Neural progenitor cell (in vitro differentiated cells): Measurements from ENCODE around the gene FAM83B. TPM values are rescaled to one million over a fixed set of nuclear protein-coding genes. Genes with fewer than 3 reads are reported as not detected.

ENCODE experiments used
- DNase-seq: peaks from one replicate; pipeline ENCODE4 v3.0.0-alpha.2; 2016; ENCODE audit warnings: low spot score
- H2AFZ ChIP-seq: fragments of 200-600 bp; sonication (generic); replicated peaks from 2 replicates; pipeline ENCODE4 v1.6.1; 2016; ENCODE audit warnings: antibody characterized with exemption
- H3F3A ChIP-seq: fragments of 200-600 bp; sonication (generic); 2 replicates; pipeline ENCODE4 v1.6.1; 2016; ENCODE audit warnings: antibody characterized with exemption, low read depth
- H3K27ac ChIP-seq: fragments of 200-600 bp; sonication (generic); 2 replicates; pipeline ENCODE4 v1.5.1; 2016; ENCODE audit warnings: mild to moderate bottlenecking
- H3K27me3 ChIP-seq: fragments of 200-600 bp; sonication (generic); 2 replicates; pipeline ENCODE4 v1.6.1; 2016; ENCODE audit warnings: mild to moderate bottlenecking, moderate library complexity
- H3K36me3 ChIP-seq: fragments of 200-600 bp; sonication (generic); 2 replicates; pipeline ENCODE4 v1.5.1; 2016
- H3K4me1 ChIP-seq: fragments of 200-600 bp; sonication (generic); 2 replicates; pipeline ENCODE4 v1.6.1; 2016; ENCODE audit warnings: mixed run types
- H3K4me2 ChIP-seq: fragments of 200-600 bp; sonication (generic); 2 replicates; pipeline ENCODE4 v1.6.1; 2016
- H3K4me3 ChIP-seq: fragments of 200-600 bp; sonication (generic); 2 replicates; pipeline ENCODE4 v1.5.1; 2016
- H3K79me2 ChIP-seq: fragments of 200-600 bp; sonication (generic); 2 replicates; pipeline ENCODE4 v1.6.1; 2016; ENCODE audit warnings: low read depth
- H3K9ac ChIP-seq: fragments of 200-600 bp; sonication (generic); 2 replicates; pipeline ENCODE4 v1.6.1; 2016
- H3K9me3 ChIP-seq: fragments of 200-600 bp; sonication (generic); 2 replicates; pipeline ENCODE4 v1.5.1; 2016; ENCODE audit warnings: low read depth
- H4K20me1 ChIP-seq: fragments of 200-600 bp; sonication (generic); 2 replicates; pipeline ENCODE4 v1.6.1; 2016; ENCODE audit warnings: low read depth
- H3K27ac Mint-ChIP-seq: 3 replicates; pipeline ENCODE4 v1.8.0; 2021; ENCODE audit warnings: mixed read lengths
- H3K27me3 Mint-ChIP-seq: 2 replicates; pipeline ENCODE4 v1.8.0; 2022; ENCODE audit warnings: low read depth, mild to moderate bottlenecking, inconsistent platforms, moderate library complexity, mixed read lengths; ENCODE audit not compliant: insufficient read depth
- H3K36me3 Mint-ChIP-seq: 3 replicates; pipeline ENCODE4 v1.8.0; 2021; ENCODE audit warnings: mixed read lengths
- H3K4me1 Mint-ChIP-seq: 3 replicates; pipeline ENCODE4 v1.8.0; 2021; ENCODE audit warnings: mixed read lengths
- H3K4me3 Mint-ChIP-seq: 3 replicates; pipeline ENCODE4 v1.8.0; 2021; ENCODE audit warnings: mild to moderate bottlenecking, moderate library complexity, mixed read lengths
- H3K9me3 Mint-ChIP-seq: 3 replicates; pipeline ENCODE4 v1.8.0; 2020; ENCODE audit warnings: mixed read lengths
- CTCF ChIP-seq: fragments of 200-600 bp; sonication (generic); IDR thresholded peaks from 2 replicates; pipeline ENCODE4 v1.5.1; 2017; ENCODE audit warnings: antibody characterized with exemption, mild to moderate bottlenecking
- EZH2 ChIP-seq: fragments of 200-600 bp; sonication (generic); IDR thresholded peaks from 2 replicates; pipeline ENCODE4 v1.6.1; 2017; ENCODE audit warnings: antibody characterized with exemption, mild to moderate bottlenecking, moderate library complexity
- EZH2phosphoT487 ChIP-seq: fragments of 200-600 bp; sonication (generic); IDR thresholded peaks from 2 replicates; pipeline ENCODE4 v1.6.1; 2017; ENCODE audit warnings: antibody characterized with exemption
- total RNA-seq: library from RNA; depleted of rRNA; stranded (reverse); fragments of >200 nt; gene quantifications from 2 replicates; pipeline ENCODE4 v1.2.3, GENCODE V29; 2015; ENCODE audit warnings: low replicate concordance

The FAM83B gene
- total RNA-seq, 1 donor from 2014 or later, result 5.3 TPM

GRCh38 chr6:54830216-54830615 is 16.4 kb upstream of the FAM83B start:
- TF ChIP-seq EZH2phosphoT487, result no peak
- no peak for TF ChIP-seq EZH2
- TF ChIP-seq CTCF, result no peak
- Histone ChIP-seq H3F3A (no peaks in the 10 kb centered on the region), H3K4me2 (no peak overlapping the region), H3K27me3 (no peaks in the 10 kb centered on the region), H3K4me3 (no peak overlapping the region), H3K79me2 (no peaks in the 10 kb centered on the region), H4K20me1 (no peaks in the 10 kb centered on the region), H3K9ac (no peak overlapping the region), H2AFZ (no peak overlapping the region), H3K27ac (no peak overlapping the region), H3K36me3 (no peaks in the 10 kb centered on the region), H3K4me1 (no peaks in the 10 kb centered on the region), H3K9me3 (no peaks in the 10 kb centered on the region)
- no peaks in the 10 kb centered on the region for H3K4me1 Mint-ChIP-seq
- no peaks in the 10 kb centered on the region for H3K27me3 Mint-ChIP-seq
- H3K36me3 Mint-ChIP-seq, result no peaks in the 10 kb centered on the region
- no peak overlapping the region for H3K4me3 Mint-ChIP-seq
- DNase-seq, result no peak
- no peak overlapping the region for H3K27ac Mint-ChIP-seq
- H3K9me3 Mint-ChIP-seq, result no peaks in the 10 kb centered on the region

- Histone ChIP-seq H3K4me3 (no peak overlapping the region), H3F3A (no peaks in the 10 kb centered on the region), H3K27me3 (no peaks in the 10 kb centered on the region), H2AFZ (no peak overlapping the region), H3K27ac (no peak overlapping the region), H3K9me3 (no peaks in the 10 kb centered on the region), H3K79me2 (no peaks in the 10 kb centered on the region), H3K9ac (no peak overlapping the region), H4K20me1 (no peaks in the 10 kb centered on the region), H3K36me3 (no peaks in the 10 kb centered on the region), H3K4me1 (no peaks in the 10 kb centered on the region), H3K4me2 (no peak overlapping the region)
- peaks cover 5% of the 10 kb centered on the region for H3K9me3 Mint-ChIP-seq
- no peak overlapping the region for H3K27ac Mint-ChIP-seq
- no peak overlapping the region for H3K4me3 Mint-ChIP-seq
- H3K27me3 Mint-ChIP-seq, result no peaks in the 10 kb centered on the region
- no peak for TF ChIP-seq EZH2phosphoT487
- no peaks in the 10 kb centered on the region for H3K36me3 Mint-ChIP-seq
- no peaks in the 10 kb centered on the region for H3K4me1 Mint-ChIP-seq
- no peak for DNase-seq
These were observed 11.4 kb upstream of the FAM83B start for GRCh38 chr6:54835176-54835575.

GRCh38 chr6:54846857-54847674 is 495 bp downstream of the FAM83B start:
- peak overlapping the region; percentile 86 for H3K4me2 ChIP-seq
- H3K27ac ChIP-seq, result no peak overlapping the region
- Mint-ChIP-seq H3K27me3 (peaks cover 21% of the 10 kb centered on the region), H3K9me3 (no peaks in the 10 kb centered on the region), H3K36me3 (no peaks in the 10 kb centered on the region), H3K4me1 (no peaks in the 10 kb centered on the region), H3K27ac (no peak overlapping the region), H3K4me3 (peak overlapping the region; percentile 89)
- H3F3A ChIP-seq, result no peaks in the 10 kb centered on the region
- no peaks in the 10 kb centered on the region for H3K9me3 ChIP-seq
- TF ChIP-seq EZH2phosphoT487, result no peak
- TF ChIP-seq CTCF, result no peak
- TF ChIP-seq EZH2, result peak; percentile 51
- H3K4me3 ChIP-seq, result peak overlapping the region; percentile 82
- H3K27me3 ChIP-seq, result peaks cover 17% of the 10 kb centered on the region
- peaks cover 4% of the 10 kb centered on the region for H3K79me2 ChIP-seq
- H4K20me1 ChIP-seq, result no peaks in the 10 kb centered on the region
- H3K9ac ChIP-seq, result peak overlapping the region; percentile 39
- DNase-seq, result peak; percentile 59
- H3K4me1 ChIP-seq, result no peaks in the 10 kb centered on the region
- H3K36me3 ChIP-seq, result no peaks in the 10 kb centered on the region
- peak overlapping the region; percentile 97 for H2AFZ ChIP-seq
